ENCODE data around the gene HADH.

The HADH gene

GRCh38 chr4:108060164-108060563 is 70.5 kb downstream of the HADH start:
- DNase-seq, result no peak

- DNase-seq, result no peak
Observed at GRCh38 chr4:108060686-108061321, 71.1 kb downstream of the HADH start.

DNA sequence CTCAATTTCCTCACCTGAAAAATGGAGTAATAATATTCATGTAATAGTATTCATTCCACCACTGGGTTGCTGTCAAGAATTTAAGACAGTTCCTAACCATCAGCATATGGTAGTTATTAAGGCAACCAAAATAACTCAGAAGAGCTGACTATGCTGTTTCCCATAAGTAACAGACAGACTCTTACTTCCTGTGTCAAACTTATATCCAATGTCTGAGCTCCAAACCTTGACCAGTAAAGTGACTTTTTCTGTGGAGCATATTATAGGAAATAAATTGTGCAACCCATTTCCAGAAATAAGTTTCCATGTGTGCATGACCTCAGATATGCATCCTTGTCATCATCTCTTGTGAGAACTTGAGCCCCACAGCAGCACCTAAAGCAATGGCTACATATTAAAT is 78.8 kb downstream of the HADH start:
- DNase-seq, result no peak

DNA sequence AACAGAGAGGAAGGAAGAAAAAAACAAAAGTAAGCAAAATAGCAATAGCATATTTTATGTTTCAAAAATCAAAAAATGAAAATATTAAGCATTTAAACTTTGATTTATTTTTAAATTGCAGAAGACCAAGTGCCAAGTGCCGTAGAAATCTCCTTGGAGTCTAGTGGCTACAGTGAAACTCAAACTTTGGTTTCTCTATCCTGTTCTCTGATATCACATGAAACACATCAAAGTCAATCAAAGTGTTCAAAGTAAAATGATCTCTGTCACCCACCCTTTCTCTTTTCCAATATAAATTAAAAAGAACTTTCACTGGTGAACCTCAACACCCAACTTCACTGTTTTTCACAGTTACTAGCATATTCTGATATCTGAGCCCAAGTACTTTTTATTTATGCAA is 81.1 kb downstream of the HADH start:
- DNase-seq, result no peak

DNA sequence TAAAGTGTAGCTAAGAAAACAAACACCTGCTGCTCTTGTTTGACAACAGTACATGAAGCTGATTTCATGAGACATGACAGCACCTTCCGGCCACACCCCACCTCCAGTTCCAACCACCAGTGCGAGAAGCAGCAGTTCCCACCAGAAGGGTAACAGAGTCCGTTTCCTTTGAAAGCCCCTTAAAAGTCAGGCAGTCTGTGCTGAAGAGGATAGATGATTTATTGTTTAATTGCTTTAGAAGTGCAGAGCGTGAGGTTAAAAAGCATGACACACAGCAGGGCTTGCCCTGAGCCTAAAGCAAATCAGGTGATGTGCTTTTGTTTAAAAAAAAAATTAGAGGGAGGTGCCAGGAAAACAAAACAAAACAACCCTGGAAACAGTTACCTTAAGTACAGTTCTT is 82.6 kb downstream of the HADH start:
- peak; percentile 69 for DNase-seq

DNA sequence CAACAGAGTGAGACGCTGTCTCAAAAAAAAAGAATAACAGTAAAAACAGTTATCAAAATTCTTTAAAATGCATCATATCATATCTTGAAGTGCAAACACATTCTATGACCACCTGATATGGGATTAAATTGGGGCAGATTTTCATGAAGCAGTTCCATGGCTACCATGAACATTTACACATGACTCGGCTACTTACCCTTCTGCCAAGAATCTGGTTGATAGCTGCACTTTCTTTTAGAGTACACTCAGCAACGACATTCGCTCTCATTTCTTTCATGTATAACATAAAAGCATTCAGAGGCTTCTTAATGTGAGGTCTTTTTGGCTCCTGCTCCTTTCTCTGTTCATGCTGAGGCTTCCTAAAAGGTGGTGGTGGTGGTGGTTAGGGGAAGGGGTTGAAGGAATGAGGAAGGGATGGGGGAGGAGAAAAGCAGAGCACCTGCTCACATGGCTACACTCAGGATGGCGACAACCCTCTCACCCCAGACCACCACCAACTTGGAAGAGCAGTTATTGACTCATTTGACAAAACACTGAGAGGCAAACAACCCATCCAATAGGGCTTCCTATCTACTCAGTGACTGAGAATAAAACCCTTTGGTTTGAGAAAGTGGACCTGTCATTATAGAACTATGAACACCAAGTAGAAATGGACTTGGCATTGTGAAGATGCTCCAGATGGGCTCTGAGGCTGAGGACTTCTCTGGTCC is 88.5 kb downstream of the HADH start:
- no peak for DNase-seq

- peak; percentile 57 for DNase-seq
Observed at GRCh38 chr4:108080747-108081146, 91.1 kb downstream of the HADH start.

DNA sequence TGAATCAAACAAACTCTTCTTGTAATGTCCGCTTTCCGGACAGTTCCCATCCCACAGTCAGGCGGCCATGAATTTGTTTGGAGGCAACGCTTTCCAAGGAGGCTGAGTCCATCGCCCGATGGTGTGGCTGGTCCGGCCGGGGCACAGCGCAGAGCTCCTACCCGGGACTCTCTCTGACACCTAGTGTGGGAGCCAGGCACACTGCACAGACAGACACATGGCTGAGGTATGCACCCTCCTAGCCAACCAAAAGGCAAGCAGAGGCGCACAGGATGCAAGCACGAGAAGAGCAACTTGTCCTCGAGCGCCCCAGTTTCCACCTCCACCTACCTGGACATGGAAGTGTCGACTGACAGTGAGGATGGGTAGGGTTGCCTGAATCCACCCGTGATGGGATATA is 91.6 kb downstream of the HADH start:
- DNase-seq, result peak; percentile 26
